HG02981 (cell line): ENCODE measurements around the gene C22orf39.

ENCODE experiments used
- ATAC-seq: cut with Tn5 transposase; IDR thresholded peaks from one replicate; pipeline ENCODE4 v1.9.1; 2021; ENCODE audit warnings: mild to moderate bottlenecking, moderate library complexity; ENCODE audit not compliant: unreplicated experiment

The C22orf39 gene

GRCh38 chr22:19477321-19478044 lies 30.0 kb upstream of the C22orf39 start:
- no peak for ATAC-seq

- no peak for ATAC-seq
Observed at GRCh38 chr22:19476023-19476422, 28.5 kb upstream of the C22orf39 start.

- ATAC-seq: no peak
Observed at GRCh38 chr22:19473578-19473977, 26.1 kb upstream of the C22orf39 start.

GRCh38 chr22:19472233-19472632 lies 24.7 kb upstream of the C22orf39 start:
- ATAC-seq: no peak

GRCh38 chr22:19471572-19471971 lies 24.1 kb upstream of the C22orf39 start:
- no peak for ATAC-seq

DNA sequence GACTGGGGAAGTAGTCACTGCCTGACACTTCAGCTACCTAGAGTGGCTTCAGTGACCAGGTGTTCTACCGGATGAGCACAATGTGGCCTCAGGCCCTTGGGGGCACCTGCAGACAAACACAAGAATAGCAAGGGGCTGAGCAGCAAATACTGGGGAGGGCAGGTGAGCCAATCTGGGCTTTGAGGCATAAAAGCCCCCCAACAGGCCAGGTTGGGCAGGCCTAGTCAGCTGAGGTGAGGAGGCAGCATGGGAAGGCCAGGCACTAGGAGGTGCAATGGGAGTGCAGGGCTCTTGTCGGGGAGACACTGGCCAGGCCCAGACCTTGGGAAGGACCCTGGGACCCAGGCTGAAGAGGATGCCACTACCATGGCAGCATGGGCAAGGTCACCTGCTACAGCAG lies 22.5 kb upstream of the C22orf39 start:
- no peak for ATAC-seq

DNA sequence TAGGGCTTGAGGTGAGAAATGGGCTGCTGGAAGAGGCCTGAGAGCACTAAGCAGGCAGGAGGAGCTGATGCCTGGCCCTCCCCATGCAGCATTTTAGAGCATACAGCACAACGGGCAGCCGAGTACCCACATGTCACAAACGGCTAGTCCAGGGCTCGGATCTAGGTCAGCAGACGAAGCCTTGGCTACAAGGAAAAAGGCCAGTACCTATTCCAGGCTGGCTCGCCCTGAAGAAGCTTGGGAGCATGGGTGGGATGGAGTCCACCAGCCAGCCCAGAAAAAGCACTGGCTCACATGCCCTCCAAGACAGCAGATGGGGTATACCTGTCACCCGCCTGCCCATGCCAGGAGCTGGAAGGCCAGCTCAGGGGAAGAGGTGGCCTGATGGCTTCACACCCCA lies 21.9 kb upstream of the C22orf39 start:
- no peak for ATAC-seq

- no peak for ATAC-seq
Observed at GRCh38 chr22:19467912-19468311, 20.4 kb upstream of the C22orf39 start.

DNA sequence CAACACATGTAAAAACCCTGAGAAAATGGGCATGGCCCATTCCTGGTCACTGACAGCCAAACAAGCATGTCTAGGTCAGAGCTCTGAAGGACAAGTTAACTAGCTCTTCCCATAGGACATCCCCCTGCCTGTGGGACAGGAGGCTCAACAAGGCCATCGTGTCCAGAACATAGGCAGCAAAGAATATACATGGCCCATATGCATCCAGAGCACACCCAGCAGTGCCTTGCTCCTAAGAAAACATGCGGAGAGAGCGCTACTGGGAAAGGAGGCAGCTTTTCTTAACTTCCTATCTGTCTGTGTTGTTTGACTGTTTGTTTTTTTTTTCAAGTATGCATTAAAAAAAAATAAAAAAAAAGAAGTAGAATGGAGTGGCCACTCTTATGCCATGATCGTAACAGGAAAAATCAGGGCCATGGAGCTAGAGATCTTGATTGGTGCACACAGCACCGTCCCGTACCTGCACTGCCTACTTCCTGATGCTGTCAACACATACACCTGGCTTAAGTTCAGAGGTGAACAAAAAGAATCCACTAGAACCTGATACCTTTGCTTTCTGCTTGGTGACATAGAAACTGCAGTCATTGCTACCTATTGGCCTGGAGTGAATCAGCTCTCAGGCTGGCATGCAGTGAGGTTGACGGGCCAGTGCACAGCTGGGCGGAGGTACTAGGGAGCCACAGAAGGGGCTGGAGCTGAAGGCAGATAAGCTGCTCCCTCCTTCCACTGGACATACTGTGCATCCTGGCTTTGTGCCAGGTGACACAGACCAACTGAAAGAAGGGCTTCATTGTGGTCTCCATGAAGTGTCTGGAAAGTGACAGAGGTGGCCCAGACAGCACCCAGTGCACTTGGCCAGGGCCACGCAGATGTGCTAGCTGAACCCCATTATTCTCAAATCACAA lies 19.6 kb upstream of the C22orf39 start:
- no peak for ATAC-seq

- ATAC-seq: no peak
Observed at GRCh38 chr22:19466126-19466716, 18.7 kb upstream of the C22orf39 start.

GRCh38 chr22:19464975-19465374 lies 17.5 kb upstream of the C22orf39 start:
- ATAC-seq: no peak

DNA sequence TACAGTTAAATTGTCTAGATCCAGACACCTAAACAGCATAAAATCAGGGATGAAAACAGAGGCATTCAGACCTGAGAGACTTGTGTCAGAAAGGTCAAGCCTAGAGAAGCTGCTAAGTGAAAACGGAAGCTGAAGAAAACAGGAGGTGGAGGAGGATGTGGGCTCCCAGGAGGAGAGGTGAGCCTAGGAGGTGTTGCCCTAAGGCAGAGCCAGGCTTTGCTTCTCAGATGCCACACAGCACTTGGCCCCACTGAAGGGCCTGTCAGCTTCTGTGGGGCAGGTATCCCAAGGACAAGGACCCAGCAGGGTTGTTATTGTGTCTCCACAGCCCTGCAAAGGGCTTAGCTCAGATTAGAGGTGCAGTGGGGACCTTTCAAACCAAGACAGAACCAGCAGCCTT lies 17.0 kb upstream of the C22orf39 start:
- no peak for ATAC-seq

DNA sequence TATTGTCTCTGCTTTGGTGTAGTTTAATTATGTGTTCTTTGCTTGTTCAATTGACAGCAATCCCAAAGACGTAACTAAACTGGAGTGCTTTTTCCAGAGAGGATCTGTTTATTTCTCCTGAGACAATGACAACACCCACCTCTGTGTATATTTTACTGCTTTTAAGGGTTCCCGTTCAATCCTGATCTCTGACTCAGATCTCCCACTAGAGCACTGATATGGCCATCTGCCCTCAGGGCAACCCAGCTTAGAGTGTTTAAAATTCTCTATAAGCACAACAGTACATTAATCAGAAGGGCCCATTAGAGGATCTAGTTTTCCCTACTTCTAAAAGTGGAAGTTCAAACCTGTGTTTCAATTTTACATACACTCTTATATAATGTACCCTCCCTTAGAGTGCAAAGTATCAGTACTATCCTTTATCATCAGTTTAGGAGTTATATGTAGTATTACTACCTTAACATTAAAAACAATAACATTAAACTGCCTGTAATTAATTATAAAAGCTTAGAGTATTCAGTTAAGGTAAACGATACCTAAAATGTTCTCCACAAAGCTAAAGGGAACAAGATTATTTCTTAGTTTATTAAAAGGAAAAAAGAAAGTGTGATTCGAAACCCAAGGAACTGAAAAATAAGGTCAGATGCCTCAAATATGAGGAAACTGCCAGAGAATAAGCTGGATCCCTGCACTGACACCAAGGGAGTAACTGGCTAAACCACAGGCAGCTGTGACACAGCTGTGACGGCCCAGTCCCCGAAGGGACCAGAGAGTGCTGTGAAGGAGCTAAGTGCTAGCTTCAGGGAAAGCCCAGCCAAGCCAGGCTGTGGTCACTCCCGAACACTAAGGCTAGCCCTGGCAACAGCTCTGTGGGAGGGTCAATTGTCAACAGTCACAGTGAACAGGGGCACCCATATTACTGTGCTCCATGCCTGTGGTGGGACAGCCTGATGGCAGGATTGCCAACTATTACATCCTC lies 16.3 kb upstream of the C22orf39 start:
- ATAC-seq: no peak

- ATAC-seq: no peak
Observed at GRCh38 chr22:19463008-19463407, 15.5 kb upstream of the C22orf39 start.

GRCh38 chr22:19461506-19461905 lies 14.0 kb upstream of the C22orf39 start:
- ATAC-seq: no peak

GRCh38 chr22:19460036-19460435 lies 12.5 kb upstream of the C22orf39 start:
- no peak for ATAC-seq

GRCh38 chr22:19457828-19458428 lies 10.4 kb upstream of the C22orf39 start:
- no peak for ATAC-seq

DNA sequence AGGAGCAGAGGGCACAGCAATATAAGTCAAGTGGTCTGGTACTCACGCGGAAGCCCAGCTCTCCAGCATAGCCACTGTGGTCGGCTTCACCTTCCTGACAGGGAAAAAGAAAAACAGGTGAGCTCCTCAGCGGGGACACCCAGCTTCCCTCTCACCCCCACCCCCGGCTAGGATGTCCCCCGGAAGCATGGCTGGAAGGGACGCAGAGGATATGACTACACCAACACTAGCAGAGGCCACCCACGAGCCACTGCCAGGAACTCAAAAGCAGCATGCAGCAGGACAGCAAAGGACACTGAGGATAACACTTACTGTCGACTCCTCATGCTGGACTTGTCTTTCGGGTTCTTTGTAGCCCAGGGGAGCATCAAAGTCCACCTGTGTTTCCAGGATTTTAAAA lies 9.0 kb upstream of the C22orf39 start:
- no peak for ATAC-seq

DNA sequence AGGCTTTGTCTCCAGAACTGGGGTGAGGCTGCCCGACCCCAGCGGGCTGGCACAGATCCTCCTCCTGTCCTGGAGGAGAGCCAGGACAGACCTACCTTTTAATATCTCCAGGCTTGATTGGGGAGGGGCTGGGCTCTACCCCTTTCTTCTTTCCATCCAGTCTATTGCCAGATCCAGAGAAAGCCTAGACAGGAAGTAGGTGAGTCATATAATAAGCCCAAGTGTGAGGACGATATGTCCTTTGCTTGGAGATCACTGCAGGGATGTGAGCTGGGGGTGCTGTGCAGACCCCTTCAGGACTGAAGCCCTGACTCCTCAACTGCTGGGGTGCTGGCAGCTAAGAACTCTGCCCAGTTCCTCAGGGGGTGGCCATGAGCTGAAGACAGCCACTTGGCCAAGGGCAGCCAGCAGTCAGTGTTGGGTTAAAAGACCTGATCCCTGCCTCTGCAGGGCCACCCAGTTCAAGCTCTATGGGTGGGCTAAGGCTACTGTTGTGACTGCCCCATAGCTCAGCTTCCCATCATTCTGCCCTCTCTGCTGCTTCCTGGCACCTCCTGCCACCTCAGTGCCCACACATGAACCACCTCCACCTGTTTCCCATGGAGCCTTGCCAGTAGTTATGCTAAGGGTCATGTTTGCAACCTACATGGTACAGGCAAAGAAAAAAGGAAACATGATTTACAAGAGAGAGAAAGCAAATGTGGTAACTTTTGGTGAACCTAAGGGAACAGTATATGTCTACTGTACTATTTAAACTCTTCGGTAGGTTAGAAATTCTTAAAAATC lies 8.3 kb upstream of the C22orf39 start:
- no peak for ATAC-seq
